Limb (tissue), 2 donors: Measurements from ENCODE around the gene RAB3IL1.

Experiments
- DNase-seq, 2 donors: peaks; one replicate each; pipeline ENCODE4 v3.0.0-alpha.2; 2016; ENCODE audit errors: extremely low spot score in 2 of 2

Gene RAB3IL1

GRCh38 chr11:61847914-61848581 lies 69.3 kb downstream of the RAB3IL1 start:
- DNase-seq: no peak
